GM19351 (cell line): ENCODE results near the gene ATP8A1.
"Not testable (repeated sequence)": the region's sequence is repeated elsewhere in the genome, so short reads cannot be mapped to it uniquely, and the experiment has no call there.

Source experiments
- ATAC-seq: cut with Tn5 transposase; IDR thresholded peaks from one replicate; pipeline ENCODE4 v1.9.1; 2021; ENCODE audit warnings: mild to moderate bottlenecking, moderate library complexity; ENCODE audit not compliant: unreplicated experiment

ATP8A1 gene

DNA sequence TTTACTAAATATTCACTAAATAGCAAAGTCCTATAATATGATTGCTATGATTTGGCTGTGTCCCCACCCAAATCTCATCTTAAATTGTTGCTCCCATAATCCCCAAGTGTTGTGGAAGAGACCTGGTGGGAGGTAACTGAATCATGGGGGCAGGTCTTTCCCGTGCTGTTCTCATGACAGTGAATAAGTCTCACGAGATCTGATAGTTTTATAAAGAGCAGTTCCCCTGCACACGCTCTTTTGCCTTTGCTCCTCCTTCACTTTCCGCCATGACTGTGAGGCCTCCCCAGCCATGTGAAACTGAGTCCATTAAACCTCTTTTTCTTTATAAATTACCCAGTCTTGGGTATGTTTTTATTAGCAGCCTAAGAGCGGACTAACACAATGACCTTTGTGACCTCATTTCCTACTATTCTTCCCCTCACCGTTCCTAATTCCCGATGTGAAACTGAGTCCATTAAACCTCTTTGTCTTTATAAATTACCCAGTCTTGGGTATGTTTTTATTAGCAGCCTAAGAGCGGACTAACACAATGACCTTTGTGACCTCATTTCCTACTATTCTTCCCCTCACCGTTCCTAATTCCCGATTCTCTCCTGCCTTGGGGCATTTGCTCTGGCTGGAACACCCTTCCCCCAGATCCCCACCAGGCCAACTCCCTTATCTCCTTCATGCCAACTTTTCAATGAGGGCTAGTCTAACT lies 4.2 kb downstream of the ATP8A1 start:
- ATAC-seq, result not testable (repeated sequence)

DNA sequence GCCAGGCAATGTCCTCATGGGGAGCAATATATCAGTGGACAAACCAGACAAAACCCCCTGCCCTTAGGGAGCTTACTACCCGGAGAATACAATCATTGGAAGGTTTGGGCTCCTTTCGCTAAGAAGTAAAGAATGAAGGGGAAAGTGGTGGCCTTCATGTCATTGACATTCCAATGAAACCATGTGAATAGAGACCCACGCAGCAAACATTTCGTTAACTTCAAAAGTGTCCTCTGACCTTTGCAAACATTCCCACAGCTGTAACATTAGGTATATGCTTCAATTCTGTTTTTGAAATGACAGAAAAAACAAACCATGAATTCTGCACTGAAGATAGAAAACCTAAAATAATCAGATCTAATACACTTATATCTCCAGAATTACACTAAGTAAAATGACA lies 7.0 kb downstream of the ATP8A1 start:
- ATAC-seq, result no peak

GRCh38 chr4:42646999-42647541 lies 9.8 kb downstream of the ATP8A1 start:
- peak; percentile 23 for ATAC-seq

DNA sequence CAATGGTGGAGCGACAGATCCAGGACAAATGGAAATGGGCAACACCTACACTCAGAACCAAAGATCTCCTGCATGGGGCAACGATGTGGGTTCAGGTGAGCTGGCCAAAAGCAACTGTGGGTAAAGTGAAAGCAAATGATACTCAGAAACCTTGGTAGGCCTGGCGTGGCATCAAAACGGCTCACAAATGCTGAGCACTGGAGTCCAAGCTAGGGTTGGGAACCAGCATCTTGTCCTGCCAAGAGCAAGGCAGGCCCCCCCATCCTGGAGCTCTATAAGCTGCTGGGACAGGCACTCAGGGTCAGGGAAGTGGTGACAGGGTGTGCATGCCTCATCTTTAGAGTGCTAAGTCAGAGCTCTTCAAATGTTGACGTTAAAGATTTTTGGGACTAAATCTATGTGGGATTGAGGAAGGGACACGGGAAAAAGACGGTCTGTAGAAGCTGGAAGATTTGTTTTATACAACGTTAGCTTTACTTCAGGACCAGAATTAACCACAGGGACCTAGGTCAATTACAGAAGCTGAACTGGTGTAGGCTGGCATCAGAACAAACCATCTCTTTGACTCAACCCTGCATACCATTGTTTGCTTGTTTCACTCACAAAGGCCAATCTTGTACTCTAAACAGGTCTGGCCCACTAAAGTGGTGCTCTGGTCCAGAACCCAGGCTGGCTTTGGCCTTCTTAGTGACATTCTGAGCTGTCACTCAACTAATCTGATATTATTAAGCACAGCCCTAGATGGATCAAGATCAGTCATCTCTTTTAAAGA lies 10.7 kb downstream of the ATP8A1 start:
- ATAC-seq, result no peak

DNA sequence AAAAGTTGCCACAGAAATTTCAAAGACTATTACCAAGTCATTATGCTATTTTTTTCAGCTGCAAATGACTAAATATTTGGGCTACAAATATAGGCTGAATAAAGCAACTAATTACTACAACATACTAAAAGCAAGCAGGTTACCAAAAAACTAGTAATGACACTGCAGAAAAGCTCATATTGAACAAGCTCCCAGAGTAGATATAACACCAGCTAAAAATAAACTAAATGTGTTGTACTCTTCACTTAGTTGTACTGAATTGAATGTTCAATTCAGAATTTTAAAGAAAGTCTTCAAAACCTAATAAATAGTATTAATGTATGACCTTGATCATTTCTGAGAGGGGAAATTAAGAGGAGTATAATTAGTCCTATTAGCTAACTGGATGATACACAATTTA lies 12.0 kb downstream of the ATP8A1 start:
- no peak for ATAC-seq

GRCh38 chr4:42643685-42644084 lies 13.2 kb downstream of the ATP8A1 start:
- peak; percentile 55 for ATAC-seq

DNA sequence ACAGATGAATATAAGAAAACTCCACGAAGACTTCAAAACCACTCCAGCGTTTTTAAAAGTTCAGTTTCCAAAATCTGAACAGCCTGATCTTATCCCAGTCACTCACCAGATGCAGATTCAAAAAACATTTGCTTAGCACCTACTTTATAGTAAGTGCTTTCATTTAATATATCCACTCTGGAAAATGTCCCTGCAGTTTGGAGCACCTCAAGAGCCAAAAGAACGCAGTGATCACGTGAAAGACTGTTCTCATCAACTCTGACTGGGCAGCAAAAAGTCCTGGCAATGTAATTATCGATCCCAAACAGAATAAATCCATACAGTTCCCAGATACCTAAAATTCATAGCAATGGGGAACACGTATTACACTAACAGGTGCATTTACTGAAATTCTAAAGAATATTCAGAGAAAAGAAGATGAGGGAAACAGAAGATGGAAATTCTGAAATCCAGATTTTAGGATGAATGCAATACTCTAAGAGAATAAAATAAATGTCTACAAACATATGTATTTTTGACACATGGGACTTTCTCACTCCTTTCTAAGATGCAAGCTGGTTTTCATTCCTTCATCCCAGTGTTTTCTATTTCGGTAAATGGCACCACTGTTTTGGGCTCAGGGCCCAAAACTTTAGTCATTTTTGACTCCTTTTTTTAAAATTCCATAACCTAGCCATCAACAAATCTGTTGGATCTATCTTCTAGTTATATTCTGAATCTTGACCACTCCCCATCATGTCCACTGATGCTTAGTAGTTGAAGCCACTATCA lies 13.9 kb downstream of the ATP8A1 start:
- no peak for ATAC-seq

DNA sequence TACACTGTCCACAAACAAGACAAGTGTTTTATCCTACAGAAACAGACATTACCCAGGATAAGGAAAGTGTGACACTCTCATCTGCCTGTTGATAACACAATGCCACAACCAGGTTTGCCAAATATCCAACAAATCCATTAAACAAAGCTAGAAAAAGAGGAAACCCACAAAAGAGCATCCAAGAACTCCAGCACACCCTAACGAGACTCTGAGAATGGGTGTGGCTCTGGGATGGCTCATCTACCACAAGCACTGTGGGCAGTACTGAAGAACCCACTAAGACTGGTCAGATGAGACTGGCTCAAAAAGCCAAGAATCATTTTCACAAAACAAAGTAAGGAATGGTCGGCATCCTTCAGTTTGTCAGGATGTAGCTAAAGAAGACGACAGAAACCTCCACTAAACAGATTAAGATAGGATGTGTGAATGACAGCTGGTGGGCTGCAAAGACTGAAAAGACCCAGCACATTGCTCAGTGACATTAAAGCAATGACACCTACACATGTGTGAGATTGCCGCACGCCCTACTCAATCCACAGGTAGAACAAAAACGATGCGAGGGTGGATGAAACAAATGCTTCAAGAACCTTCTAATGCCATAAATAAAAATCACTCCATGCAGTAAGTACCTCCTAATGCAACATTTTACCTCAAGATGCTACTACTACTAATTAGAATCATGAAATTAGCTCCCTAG lies 14.7 kb downstream of the ATP8A1 start:
- no peak for ATAC-seq

DNA sequence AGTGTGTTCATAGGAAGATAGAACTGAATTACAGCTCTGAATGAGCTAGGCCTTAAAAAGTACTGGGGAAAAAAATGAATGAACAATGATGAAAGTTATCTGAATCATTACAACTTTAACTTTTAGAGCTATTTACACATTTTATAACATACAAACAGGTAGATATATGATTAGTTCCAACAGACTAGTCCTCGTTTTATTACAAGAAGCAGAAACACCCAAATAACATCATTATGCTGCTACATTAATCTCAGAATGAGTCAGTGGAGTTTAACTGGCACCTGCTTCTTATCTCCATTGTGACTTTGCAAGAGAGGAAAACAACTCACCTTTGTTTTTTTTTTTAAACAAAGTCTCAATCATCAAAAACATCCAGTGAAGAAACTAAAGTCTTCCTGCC lies 15.2 kb downstream of the ATP8A1 start:
- ATAC-seq, result peak; percentile 18

DNA sequence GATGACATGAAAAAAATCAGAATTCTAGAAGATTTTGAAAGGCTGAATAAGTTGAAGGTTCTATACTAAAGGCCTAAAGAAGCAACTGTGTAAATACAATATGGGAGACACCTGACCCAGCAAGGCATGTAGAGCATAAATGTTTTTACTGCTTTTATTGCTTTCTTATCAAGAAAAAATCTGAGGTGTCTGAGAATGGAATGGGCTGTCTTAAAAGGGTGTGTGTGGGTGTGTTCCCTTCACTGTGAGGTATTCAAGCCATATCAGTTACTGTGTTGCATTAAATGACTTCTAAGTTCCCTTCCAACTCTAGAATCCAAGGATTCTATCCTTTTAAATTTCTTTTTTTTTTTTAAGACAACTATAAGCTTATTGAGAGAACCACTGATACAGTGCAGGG lies 15.7 kb downstream of the ATP8A1 start:
- ATAC-seq, result no peak

DNA sequence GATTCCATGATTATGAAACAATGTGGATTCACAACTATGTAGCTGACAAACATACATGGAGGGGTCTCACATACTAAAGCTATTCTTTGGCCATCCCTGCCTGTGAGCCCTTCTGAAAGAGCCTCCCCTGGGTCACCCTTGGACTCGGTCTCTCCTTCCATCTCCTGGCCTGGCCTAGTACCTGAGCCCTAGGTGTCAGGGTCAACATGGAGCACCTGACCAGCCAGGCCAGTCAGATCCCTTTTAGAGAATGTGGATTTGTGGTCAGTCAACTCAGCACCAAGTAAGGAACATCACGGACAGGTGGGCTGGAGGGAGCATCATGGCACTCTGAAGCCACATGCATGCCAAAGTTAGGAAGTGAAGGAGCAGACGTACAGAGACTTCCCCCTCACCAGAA lies 16.3 kb downstream of the ATP8A1 start:
- ATAC-seq, result no peak

DNA sequence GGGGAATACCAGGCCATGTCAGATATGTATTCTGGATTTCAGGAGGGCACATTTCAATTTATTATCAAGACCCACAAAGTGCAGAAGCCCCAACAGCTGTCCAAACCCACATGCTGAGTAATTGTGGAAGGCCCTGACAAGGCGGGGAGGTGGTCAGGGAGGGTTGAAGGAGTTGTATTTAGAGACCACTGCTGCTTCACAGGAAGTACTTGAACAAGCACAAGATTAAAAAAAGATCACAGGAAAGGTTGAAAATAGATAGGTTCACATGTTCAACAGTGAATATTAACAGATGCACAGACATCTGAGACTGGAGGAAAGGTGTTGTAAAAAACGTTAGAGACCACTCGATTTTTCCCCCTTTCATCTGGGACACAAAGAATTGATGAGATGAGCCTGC lies 17.9 kb downstream of the ATP8A1 start:
- ATAC-seq, result peak; percentile 62

DNA sequence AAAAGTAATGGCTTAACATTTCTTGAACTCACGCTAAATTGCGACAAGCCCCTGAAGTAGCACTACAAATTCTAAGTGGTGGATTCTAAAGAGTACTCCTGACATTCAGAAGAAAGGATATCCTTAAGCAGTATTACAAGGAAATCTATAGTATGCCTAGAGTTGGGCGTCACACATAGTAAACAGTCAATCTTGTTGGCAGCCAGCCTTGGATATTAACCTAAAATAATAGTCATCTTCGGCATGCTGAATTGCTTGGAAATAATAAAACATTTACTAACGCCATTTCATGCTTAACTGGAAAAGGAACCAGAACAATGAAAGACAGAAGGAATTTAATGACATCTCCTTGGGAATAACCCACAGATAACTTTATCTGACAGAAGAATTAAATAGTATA lies 18.6 kb downstream of the ATP8A1 start:
- ATAC-seq, result no peak

DNA sequence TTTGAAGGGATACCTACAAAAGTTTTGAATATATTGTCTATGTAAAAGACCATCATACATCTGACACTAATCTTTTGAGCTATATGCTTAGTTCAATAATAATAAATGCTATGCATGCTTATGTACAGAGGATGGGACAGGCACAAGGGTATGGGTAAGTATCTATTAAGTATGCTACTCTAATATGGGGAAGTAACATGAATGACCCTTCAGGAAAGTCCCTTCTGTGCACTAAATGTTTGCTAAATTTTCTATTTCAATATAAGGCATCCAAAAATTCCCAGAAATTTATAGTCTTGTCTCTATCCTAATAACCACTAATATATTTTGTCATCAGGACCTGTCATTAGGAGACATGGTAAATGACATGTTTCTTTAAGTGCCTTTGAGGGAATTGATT lies 19.0 kb downstream of the ATP8A1 start:
- ATAC-seq, result peak; percentile 21

GRCh38 chr4:42637104-42637503 lies 19.8 kb downstream of the ATP8A1 start:
- ATAC-seq, result no peak

DNA sequence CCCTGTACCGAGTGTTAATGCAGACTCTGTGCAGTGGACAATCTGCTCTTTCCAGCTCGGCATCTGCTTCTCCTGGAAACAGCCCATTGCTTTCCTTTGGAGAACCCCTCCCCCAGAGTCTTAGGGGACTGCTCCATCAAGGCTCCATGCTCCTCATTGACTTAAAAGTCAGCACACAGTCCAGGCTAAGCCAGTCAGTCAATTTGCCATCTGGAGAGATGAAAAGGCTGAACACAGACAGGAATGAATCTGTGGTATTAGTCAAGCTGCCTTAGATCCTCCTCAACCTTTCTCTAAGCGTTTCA lies 20.3 kb downstream of the ATP8A1 start:
- no peak for ATAC-seq

- ATAC-seq, result peak; percentile 77
These were observed 23.1 kb downstream of the ATP8A1 start for GRCh38 chr4:42633605-42634388.

- no peak for ATAC-seq
These were observed 24.1 kb downstream of the ATP8A1 start for GRCh38 chr4:42632653-42633382.

DNA sequence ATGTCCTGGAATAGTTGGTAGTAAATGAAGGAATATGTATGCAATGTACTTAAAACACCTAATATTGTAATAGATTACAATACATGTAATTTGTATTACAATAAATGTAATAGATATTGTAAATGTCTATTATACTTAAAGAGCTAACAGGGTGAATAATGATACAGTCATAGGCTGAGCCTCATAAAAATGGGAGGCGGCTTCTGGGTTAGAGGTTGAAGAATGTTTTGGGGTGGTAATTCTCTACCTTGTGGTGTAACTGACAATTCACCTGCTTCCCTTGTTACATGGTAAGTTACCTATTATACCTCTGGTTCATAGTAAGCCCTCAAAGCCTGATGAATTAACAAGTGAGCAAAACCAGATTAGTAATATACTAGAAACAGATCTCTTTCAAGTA lies 26.0 kb downstream of the ATP8A1 start:
- ATAC-seq, result no peak

DNA sequence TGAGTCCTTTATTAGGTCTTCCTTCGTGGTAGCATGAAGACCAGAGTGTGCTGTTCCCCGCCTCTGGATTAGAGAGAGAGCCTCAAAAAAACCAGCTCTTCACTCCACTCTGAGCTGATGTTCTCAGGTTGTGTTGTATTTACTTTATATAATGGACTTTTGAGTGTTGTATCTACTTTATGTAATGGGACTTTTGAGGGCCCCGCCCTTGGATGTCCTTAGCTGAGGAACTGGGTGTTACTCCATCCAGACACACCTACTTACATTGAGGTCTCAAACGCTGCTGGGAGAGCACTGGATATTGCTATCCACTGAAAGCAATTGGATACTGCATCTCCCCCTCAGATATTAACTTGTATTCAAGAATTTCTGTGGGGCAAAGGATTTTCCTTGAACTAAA lies 28.2 kb downstream of the ATP8A1 start:
- ATAC-seq, result no peak
